Cardiac septum (tissue), 1 donor: Measurements from ENCODE around the gene MDM2. TPM values are rescaled to one million over a fixed set of nuclear protein-coding genes. Genes with fewer than 3 reads are reported as not detected.
A peak's percentile ranks its signal among the peaks of the same experiment; 100 is the strongest.

Experiments
- DNase-seq: peaks from one replicate; pipeline ENCODE4 v3.0.0-alpha.2; 2020; ENCODE audit warnings: low spot score
- intact Hi-C: fragments of 100-400 bp; cut with DNase I; formaldehyde crosslinking; loops from one replicate; pipeline ENCODE4 v1.14.0; 2022
- long read RNA-seq: library from polyadenylated mRNA; unstranded; transcript quantifications from one replicate; pipeline ENCODE4 v2.0.0, GENCODE V29; 2021
- total RNA-seq: library from RNA; stranded (reverse); fragmentation: NEBNext Ultra II Directional; extraction: Animal tissue kit (Norgen Biotek cat#: 25700); gene quantifications from one replicate; pipeline ENCODE4 v1.2.1, GENCODE V29; 2021
- donor health status: DM: no; HTN: no; CAD: no.

Gene MDM2
- 47.9 TPM for total RNA-seq
- long read RNA-seq, full-length matches to known transcripts, result 2 of 7 reads
- long read RNA-seq, partial matches to known transcripts, result 0 of 7 reads
- long read RNA-seq, other reads (novel, unspliced or antisense), result 5 of 7 reads

DNA sequence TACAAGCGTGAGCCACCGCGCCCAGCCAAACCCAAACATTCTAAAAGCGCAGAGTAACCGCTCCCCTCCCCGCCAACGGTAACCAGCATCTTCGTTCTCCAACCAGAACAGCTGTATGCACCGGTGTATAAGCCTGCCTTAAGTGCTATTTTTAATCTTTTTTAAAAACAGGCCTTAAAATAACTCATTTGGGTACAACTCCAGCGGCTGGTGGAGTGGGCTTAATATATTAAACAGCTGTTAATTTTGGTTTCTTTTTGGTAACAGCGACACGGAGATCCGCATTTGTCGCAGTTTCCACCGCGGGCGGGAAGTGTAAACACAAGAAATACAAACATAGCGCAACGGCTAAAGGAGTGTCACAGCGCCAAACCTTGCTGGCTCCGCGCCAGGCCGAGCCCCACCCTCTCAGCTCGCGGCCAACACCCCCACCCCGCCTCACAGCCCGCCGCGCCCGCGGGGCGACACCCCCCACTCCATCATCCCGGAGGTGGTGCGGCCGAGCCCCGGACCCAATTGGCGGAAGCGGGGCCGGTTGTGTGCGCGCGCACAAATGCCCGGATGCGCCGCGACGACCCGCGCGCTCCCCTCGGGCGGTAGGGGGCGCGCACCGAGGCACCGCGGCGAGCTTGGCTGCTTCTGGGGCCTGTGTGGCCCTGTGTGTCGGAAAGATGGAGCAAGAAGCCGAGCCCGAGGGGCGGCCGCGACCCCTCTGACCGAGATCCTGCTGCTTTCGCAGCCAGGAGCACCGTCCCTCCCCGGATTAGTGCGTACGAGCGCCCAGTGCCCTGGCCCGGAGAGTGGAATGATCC lies at the start of gene MDM2:
TSS of gene MDM2 (plus strand) at position 602 of the 812 bp plus-strand sequence. CDS start 301 bp downstream, outside the sequence.
- intact Hi-C loops, result loop anchor here (2.0 to 5.0 kb wide), 2 partner anchors 61 to 195 kb away; partner anchors contain the start of genes RAP1B and SLC35E3
- peak; percentile 95 for DNase-seq

GRCh38 chr12:68759852-68760251 lies 48.1 kb upstream of the MDM2 start:
- intact Hi-C loops, result no loop called here
- DNase-seq, result no peak

DNA sequence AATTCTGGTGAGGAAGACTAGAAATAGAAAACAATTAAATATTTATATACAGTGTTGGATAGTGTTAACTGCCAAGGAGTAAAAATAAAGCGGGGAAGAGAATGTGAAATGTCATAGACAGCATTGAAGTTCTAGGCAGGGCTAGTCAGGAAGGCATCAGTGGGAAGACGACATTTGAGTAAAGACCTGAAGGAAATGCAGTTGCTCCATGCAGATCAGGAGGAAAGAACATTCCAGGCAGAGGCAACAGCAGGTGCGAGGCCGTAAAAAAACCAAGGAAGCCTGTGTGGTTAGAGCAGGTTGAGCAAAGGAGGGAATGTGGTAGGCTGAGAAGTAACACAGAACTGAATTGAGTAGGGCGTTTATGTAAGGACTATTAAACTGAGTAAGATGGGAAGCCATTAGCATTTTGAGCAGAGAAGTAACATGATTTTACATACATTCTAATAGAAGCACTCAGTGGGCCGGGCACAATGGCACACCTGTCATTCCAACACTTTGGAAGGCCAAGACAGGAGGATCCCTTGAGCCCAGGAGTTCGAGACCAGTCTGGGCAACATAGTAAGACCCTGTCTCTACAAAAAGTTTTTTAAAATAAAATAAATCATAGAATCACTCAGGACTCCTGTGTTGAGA lies 47.1 kb upstream of the MDM2 start:
- DNase-seq, result no peak
- intact Hi-C loops, result no loop called here

DNA sequence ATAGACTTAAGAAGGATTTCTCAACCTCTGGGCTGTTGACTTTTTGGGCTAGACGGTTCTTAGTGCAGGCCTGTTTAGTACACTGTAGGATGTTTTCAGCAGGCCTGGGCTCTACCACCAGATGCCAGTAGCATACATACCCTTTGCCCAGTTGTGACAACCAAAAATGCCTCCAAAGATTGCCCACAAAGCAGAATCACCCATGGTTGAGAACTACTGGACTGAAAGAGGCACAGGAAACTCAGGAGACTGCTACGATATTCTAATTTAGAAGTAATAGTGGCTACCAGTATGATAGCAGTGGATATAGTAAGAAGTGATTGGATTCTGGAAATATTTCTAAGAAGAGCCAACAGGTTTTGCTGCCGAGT lies 46.5 kb upstream of the MDM2 start:
- no peak for DNase-seq

DNA sequence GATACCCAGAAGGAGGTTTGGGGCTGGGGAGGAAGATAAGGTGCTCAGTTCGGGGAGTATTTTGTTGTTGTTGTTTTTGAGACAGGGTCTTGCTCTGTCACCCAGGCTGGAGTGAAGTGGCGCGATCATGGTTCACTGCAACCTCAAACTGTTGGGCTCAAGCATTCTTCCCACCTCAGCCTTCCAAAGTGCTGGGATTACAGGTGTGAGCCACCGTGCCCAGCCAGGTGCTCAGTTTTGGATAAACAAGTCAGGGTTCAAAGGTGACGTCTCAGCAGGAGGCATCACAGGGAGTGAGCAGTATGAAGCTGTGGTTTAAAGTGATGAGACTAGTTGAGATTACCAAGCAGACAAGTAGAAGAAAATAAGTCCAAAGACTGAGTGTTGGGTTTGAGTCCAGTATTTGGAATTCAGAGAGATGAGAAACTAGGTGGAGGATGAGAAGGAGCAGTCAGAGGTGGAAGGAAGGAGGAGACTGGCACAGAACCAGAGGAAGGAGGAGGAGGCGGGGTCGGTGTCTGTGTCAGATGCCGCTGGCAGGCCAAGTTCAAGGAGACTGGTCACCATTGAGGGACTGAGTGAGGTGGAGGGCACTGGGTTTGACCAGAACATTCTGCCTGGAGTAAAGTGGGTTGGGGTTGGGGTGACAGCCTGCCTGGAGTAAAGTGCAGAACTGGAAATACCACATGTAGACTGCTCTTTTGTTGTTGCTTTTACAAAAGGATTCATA lies 45.9 kb upstream of the MDM2 start:
- no peak for DNase-seq
- intact Hi-C loops, result no loop called here

More for the DNA sequence above, 46.5 kb upstream of the MDM2 start:
- intact Hi-C loops, result no loop called here

DNA sequence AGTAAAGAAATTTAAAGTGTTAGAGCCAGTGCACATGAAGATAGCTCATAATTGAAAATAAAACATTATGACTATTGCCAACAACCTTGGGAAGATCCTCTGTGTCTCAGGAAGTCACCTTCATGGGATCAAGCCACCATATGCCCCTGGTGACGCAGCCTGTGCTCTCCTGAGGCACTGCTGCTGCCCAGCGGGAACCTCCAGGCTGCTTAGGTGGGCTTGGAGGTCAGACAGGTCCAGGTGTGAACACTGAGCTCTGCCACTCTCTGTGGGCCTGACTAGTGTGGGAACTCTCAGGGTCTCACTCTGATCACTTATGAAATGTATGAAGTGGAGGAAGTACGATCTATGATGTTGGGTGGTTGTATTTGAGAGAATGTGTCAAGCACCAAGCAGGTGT lies 45.3 kb upstream of the MDM2 start:
- DNase-seq, result no peak
- intact Hi-C loops, result no loop called here

- intact Hi-C loops, result no loop called here
Observed at GRCh38 chr12:68765696-68766095, 42.3 kb upstream of the MDM2 start.

GRCh38 chr12:68766646-68767045 lies 41.3 kb upstream of the MDM2 start:
- intact Hi-C loops, result no loop called here
- DNase-seq, result no peak

More at GRCh38 chr12:68765696-68766095, 42.3 kb upstream of the MDM2 start:
- no peak for DNase-seq

DNA sequence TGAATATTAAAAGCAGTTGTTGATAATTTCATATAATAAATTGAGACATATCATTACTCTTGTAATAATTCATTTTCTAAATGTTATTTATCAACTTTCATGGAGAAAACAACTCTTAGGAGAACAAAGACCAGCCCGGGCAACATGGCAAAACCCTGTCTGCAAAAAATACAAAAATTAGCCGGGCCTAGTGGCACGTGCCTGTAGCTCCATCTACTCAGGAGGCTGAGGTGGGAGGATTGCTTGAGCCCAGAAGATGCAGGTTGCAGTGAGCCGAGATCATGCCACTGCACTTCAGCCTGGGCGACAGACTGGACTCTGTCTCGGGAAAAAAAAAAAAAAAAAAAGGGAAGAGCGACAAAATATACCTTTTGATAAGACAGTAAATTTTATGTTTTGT lies 40.8 kb upstream of the MDM2 start:
- intact Hi-C loops, result no loop called here
- DNase-seq, result no peak

DNA sequence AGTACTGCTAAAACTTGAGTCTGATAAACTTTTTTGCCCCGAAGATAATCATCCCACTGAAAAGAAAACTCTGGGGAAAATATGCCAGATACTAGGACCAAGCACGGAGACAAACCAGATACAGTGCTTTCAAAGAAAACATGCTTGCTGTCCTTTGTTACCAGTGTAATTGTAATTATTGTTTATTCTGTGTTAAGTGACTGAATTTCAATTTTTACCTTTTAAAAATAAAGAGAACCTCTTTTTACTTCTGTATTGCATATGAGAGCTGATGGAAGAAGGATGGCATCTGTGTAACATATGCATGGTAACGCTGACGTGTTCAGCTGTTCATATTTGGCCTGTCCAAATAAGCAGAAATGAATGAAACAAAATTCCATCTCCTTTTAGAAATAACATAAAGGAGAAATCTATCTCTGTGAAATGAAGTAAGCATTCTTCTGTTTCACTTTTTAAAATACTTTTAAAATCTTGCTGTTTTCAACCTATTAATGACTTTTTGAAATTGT lies 39.5 kb upstream of the MDM2 start:
- no peak for DNase-seq
- intact Hi-C loops, result no loop called here

DNA sequence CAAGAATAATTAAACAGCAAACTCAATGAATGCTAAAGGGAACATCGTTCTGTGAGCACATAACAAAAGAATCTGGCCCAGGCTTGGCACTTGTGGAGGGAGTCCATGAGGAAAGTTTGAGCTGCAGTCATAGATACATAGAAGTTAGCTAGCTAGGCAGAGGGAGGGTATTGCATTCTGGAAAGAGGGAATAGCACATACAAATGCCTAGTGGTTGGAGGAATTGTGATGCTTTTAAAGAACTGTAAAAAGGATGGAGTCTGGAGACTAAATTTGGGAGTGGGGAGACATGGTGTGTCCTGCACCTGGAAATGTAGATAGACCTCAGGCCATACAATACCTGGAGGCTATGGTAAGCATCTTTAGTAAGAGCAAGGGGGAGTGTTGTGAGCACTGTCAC lies 38.0 kb upstream of the MDM2 start:
- no peak for DNase-seq

GRCh38 chr12:68771223-68771925 lies 36.6 kb upstream of the MDM2 start:
- intact Hi-C loops, result no loop called here
- DNase-seq, result no peak

More for the DNA sequence above, 38.0 kb upstream of the MDM2 start:
- intact Hi-C loops, result no loop called here

DNA sequence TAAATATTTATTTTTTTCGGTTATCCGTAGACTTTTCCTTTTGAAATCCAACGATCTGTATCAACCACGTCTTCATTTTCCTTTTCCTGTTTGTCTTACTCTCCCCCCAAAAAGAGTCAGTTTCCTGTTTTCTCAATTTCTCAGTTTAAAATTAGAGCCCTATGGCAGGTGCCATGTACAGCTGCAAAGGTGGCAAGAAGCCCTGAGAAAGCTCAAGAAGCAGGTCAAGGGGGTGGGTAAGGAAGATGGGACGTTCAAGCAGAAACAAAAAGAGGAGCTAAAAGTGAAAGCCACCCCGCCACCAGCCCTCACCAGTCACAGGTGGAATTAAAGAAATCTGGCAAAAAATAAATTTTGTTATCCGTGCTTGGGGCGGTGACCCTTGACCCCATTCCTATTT lies 35.3 kb upstream of the MDM2 start:
- DNase-seq, result no peak
- intact Hi-C loops, result no loop called here

DNA sequence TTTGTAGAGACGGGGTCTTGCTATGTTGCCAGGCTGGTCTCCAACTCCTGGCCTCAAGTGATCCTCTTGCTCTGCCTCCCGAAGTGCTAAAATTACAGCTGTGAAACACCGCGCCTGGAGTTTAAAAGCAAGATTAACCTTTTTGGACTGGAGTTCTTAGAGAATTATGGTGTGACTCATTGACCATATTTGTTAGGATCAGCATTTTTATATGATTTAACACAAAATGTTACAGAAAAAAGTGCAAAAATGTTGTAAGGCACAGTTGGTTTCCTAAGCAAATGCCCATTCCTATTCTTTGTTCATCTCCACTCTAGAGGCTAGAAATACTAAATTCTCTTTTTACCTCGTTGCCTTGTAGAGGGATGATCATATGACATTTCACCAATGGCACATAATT lies 34.4 kb upstream of the MDM2 start:
- DNase-seq, result no peak
- intact Hi-C loops, result no loop called here

DNA sequence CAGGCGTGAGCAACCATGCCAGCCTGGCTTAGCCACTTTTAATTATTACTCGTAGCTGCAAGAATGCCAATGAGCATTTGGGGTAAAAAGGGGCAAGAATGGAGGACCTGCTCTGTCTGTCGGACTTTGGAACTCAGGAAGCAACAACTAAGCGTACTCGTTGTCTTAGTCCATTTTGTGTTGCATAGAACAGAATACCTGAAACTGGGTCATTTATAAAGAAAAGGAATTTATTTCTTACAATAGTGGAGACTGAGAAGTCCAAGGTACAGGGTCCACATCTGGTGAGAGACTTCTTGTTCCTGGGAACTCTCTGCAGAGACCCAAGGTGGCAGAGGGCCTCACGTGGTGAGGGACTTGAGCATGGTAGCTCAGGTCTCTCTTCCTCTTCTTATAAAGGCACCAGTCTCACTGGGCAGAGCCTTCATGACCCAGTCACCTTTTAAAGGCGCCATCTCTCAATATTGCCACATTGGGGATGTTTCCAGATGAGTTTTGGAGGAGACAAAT lies 32.8 kb upstream of the MDM2 start:
- no peak for DNase-seq
- intact Hi-C loops, result no loop called here

GRCh38 chr12:68776976-68777610 lies 30.9 kb upstream of the MDM2 start:
- no peak for DNase-seq
- intact Hi-C loops, result no loop called here

DNA sequence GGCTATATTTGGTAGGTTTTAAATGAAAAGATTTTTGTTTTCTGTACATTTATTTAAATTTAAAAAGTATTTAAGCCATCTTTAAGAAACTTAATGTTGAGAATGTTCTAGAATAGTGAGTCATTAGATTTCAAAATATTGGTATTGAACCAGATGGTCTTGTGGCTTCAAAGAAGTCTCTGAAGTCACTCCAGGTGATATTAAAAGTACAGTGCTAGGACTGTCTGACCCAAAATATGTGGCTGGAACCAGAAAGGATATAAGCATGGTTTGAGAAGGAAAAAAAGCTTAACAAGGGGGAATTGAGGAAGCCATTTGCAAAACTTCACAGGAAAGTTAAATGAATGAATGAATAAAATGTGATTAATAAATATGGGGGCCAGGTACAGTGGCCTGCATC lies 28.7 kb upstream of the MDM2 start:
- no peak for DNase-seq
- intact Hi-C loops, result no loop called here

DNA sequence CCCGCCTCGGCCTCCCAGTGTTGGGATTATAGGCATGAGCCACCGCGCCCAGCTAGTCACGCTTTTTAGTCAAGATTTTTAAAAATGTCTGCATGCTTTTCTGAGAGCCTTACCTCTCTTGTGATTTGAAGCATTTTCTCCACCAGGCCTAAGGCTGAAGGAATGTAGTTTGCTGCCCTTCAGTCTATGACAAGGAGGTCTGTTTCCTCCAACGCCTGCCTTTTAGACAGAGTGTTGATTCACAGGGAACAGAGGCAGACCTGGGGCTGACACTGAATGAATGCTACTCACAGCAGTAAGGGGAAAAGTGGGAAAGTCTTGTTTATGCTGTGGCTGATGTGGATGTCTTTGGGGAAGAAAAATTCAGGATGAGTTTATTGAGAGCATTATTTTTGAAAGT lies 27.2 kb upstream of the MDM2 start:
- no peak for DNase-seq
- intact Hi-C loops, result no loop called here

GRCh38 chr12:68781728-68782127 lies 26.2 kb upstream of the MDM2 start:
- intact Hi-C loops, result no loop called here
- DNase-seq, result no peak
